Activated CD4-positive, alpha-beta memory T cell treated with anti-CD3 and anti-CD28 coated beads for 36 hours (primary cell): Measurements from ENCODE around the gene PLEKHH2. TPM values are rescaled to one million over a fixed set of nuclear protein-coding genes. Genes with fewer than 3 reads are reported as not detected.

Experiments
- CTCF ChIA-PET: fragments of 350-600 bp; sonication (Branson Sonifier 250); formaldehyde crosslinking; loops from one replicate; lab custom pipeline; 2021; ENCODE audit warnings: antibody characterized with exemption, inconsistent platforms; lab: Charles Lee
- POLR2A ChIA-PET: fragments of 350-600 bp; sonication (Branson Sonifier 250); formaldehyde crosslinking; loops from one replicate; lab custom pipeline; 2021; ENCODE audit warnings: antibody characterized with exemption; lab: Charles Lee
- DNase-seq: peaks from one replicate; pipeline ENCODE4 v3.0.0-alpha.2; 2020
- H3K27ac Mint-ChIP-seq: one replicate; pipeline ENCODE4 v1.8.0; 2021; ENCODE audit warnings: mixed read lengths
- H3K27me3 Mint-ChIP-seq: one replicate; pipeline ENCODE4 v1.8.0; 2021; ENCODE audit warnings: mixed read lengths
- H3K36me3 Mint-ChIP-seq: one replicate; pipeline ENCODE4 v1.8.0; 2021; ENCODE audit warnings: mixed read lengths
- H3K4me1 Mint-ChIP-seq: one replicate; pipeline ENCODE4 v1.8.0; 2021; ENCODE audit warnings: low read depth, mixed read lengths
- H3K4me3 Mint-ChIP-seq: one replicate; pipeline ENCODE4 v1.8.0; 2021; ENCODE audit warnings: mild to moderate bottlenecking, mixed read lengths
- H3K9me3 Mint-ChIP-seq: one replicate; pipeline ENCODE4 v1.8.0; 2021; ENCODE audit warnings: mixed read lengths
- intact Hi-C: fragments of 100-400 bp; cut with micrococcal nuclease; formaldehyde crosslinking; loops from one replicate; pipeline ENCODE4 v1.15.1; 2023
- total RNA-seq, 2 experiments: library from RNA; stranded (reverse); gene quantifications; one replicate each; pipeline ENCODE4 v1.2.3, GENCODE V29; 2021

PLEKHH2 gene
- total RNA-seq, 2 experiments from 2014 or later, result 0.73 to 0.81 TPM

DNA sequence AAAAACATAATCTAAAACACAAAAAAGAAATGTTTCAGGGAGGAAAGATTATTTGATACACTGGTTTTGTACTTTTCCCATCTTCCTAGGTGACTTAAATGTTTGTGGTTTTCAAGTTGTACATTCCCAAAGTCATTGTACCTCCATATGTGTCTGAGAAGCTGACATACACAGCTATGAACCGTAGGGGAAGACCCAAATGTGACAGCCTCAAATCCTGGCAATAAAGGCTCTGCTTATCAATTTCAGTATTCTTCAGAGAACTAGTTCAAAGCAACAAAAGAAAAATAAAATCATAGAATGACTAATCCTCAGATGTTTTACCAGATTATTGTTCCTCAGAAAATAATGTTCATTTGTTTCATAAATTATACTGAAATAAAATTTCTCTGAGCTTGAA is 139.3 kb downstream of the PLEKHH2 start:
- POLR2A ChIA-PET, result no interaction called here
- peak; percentile 27 for DNase-seq
- Mint-ChIP-seq H3K27ac (no peak overlapping the region), H3K4me1 (peaks cover 25% of the 10 kb centered on the region), H3K9me3 (no peaks in the 10 kb centered on the region), H3K27me3 (no peaks in the 10 kb centered on the region), H3K36me3 (peaks cover 3% of the 10 kb centered on the region), H3K4me3 (no peak overlapping the region)
- intact Hi-C loops, result loop anchor here (1.0 to 10.0 kb wide), 4 partner anchors 12 to 1058 kb away; partner anchors contain the start of gene PLEKHH2
- CTCF ChIA-PET, result interaction anchor here (1.5 kb wide), 1 partner anchor 102 kb away, joined by 4 read pairs; no protein-coding TSS in a partner anchor

DNA sequence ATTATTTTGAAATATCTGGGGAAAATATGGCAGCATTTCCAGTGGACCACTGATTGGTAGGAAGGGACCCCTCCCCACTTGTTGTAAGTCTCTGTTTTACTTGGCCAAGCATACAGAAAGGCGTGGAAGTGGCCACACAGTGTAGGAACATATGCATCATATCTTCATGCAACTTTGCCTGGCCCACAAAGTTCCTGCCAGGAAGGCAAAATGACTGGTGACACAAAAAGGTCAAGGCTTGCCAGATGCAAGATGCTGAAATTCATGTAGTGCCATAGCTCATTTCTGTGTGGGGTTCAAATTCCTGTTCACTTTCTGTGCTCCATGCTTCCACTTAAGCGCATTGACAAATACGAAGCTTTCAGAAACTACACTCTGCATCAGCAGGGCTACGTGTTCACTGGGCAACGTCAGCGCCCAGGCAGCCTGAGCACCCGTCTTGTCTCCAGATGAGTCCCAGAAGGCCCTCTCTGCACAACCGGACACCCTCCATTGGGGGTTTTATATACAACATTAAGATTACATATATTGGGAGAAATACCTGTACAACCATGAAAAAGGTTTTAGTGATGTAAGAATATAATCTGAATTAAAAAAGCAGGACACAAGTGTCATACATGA is 140.4 kb downstream of the PLEKHH2 start:
- Mint-ChIP-seq H3K4me1 (peaks cover 25% of the 10 kb centered on the region), H3K36me3 (peaks cover 3% of the 10 kb centered on the region), H3K27me3 (no peaks in the 10 kb centered on the region), H3K4me3 (no peak overlapping the region), H3K27ac (no peak overlapping the region), H3K9me3 (no peaks in the 10 kb centered on the region)
- peak; percentile 44 for DNase-seq
- CTCF ChIA-PET, result interaction anchor here (1.5 kb wide), 1 partner anchor 100 kb away, joined by 4 read pairs; no protein-coding TSS in a partner anchor
- POLR2A ChIA-PET, result no interaction called here
- intact Hi-C loops, result loop anchor here (10.0 kb wide), 2 partner anchors 143 to 1057 kb away; partner anchors contain the start of gene PLEKHH2

DNA sequence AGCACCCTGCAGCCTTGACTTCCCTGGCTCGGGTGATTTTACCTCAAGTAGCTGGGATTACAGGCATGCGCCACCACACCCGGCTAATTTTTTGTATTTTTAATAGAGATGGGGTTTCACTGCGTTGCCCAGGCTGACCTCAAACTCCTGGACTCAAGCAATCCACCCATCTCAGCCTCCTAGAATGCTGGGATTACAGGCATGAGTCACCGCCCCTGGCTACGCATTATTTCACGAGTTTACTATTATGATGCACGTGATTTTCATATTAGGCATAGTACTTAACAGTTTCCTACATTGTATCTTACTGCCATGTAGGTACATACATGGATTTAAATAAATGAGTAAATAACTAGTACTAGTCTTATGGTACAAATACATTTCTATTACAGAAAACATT is 141.2 kb downstream of the PLEKHH2 start:
- H3K27me3 Mint-ChIP-seq, result no peaks in the 10 kb centered on the region
- DNase-seq, result no peak
- H3K9me3 Mint-ChIP-seq, result no peaks in the 10 kb centered on the region
- H3K4me3 Mint-ChIP-seq, result no peak overlapping the region
- intact Hi-C loops, result loop anchor here (10.0 kb wide), 2 partner anchors 143 to 1057 kb away; partner anchors contain the start of gene PLEKHH2
- H3K36me3 Mint-ChIP-seq, result peaks cover 3% of the 10 kb centered on the region
- peaks cover 25% of the 10 kb centered on the region for H3K4me1 Mint-ChIP-seq
- POLR2A ChIA-PET, result no interaction called here
- no peak overlapping the region for H3K27ac Mint-ChIP-seq
- CTCF ChIA-PET, result no interaction called here

GRCh38 chr2:43787895-43788294 is 150.8 kb downstream of the PLEKHH2 start:
- CTCF ChIA-PET, result no interaction called here
- H3K4me3 Mint-ChIP-seq, result no peak overlapping the region
- intact Hi-C loops, result loop anchor here (1.0 kb wide), 2 partner anchors 12 to 26 kb away; no protein-coding TSS in a partner anchor

DNA sequence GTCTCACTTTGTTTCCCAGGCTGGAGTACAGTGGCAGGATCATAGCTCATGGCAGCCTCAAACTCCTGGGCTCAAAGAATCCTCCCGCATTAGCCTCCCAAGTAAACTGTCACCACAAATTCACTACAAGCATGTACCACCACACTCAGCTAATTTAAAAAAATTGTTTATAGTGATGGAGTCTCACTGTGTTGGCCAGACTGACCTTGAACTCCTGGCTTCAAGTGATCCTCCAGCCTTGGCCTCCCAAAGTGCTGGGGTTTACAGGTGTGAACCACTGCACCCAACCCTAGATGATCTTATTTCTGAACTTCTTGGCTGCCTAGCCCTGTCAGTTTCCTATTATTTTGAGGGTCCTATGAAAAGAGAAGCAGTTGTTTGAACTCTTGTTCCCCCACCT is 151.6 kb downstream of the PLEKHH2 start:
- ChIA-PET CTCF (interaction anchor here (1.1 kb wide), 1 partner anchor 89 kb away, joined by 3 read pairs; no protein-coding TSS in a partner anchor), POLR2A (no interaction called here)
- Mint-ChIP-seq H3K4me3 (no peak overlapping the region), H3K27ac (peak overlapping the region; percentile 38), H3K27me3 (no peaks in the 10 kb centered on the region), H3K4me1 (peaks cover 26% of the 10 kb centered on the region), H3K36me3 (peaks cover 5% of the 10 kb centered on the region), H3K9me3 (no peaks in the 10 kb centered on the region)
- intact Hi-C loops, result loop anchor here (1.0 kb wide), 2 partner anchors 12 to 26 kb away; no protein-coding TSS in a partner anchor
- DNase-seq, result no peak

More at GRCh38 chr2:43787895-43788294, 150.8 kb downstream of the PLEKHH2 start:
- Mint-ChIP-seq H3K27me3 (no peaks in the 10 kb centered on the region), H3K36me3 (peaks cover 4% of the 10 kb centered on the region), H3K9me3 (no peaks in the 10 kb centered on the region), H3K4me1 (peaks cover 26% of the 10 kb centered on the region), H3K27ac (no peak overlapping the region)
- DNase-seq, result no peak
- POLR2A ChIA-PET, result no interaction called here

DNA sequence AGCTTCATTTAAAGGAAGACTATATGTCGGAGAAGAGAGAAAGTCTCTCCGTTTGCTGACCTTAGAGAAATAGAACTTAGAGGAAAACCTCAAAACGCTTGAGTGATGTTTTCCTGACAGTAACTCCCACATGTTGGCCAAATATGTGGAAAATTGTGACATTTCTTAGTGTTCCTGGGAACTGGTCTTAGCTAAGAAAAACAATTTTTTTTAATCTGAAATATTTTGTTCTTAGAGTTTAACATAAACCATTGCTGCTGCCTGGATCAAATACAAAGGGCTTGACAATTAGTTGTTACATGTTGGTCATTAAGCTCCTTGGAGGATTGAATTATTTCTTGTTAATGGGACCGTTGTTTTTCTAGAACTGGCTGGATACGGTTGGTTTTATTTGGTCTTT is 153.1 kb downstream of the PLEKHH2 start:
- CTCF ChIA-PET, result interaction anchor here (0.9 kb wide), 1 partner anchor 179 kb away, joined by 3 read pairs; no protein-coding TSS in a partner anchor
- no peak for DNase-seq
- H3K4me1 Mint-ChIP-seq, result peaks cover 26% of the 10 kb centered on the region
- H3K4me3 Mint-ChIP-seq, result no peak overlapping the region
- H3K9me3 Mint-ChIP-seq, result no peaks in the 10 kb centered on the region
- H3K27ac Mint-ChIP-seq, result no peak overlapping the region
- intact Hi-C loops, result no loop called here
- peaks cover 6% of the 10 kb centered on the region for H3K36me3 Mint-ChIP-seq
- no peaks in the 10 kb centered on the region for H3K27me3 Mint-ChIP-seq
- POLR2A ChIA-PET, result interaction anchor here (0.6 kb wide), 1 partner anchor 18 kb away, joined by 3 read pairs; no protein-coding TSS in a partner anchor

DNA sequence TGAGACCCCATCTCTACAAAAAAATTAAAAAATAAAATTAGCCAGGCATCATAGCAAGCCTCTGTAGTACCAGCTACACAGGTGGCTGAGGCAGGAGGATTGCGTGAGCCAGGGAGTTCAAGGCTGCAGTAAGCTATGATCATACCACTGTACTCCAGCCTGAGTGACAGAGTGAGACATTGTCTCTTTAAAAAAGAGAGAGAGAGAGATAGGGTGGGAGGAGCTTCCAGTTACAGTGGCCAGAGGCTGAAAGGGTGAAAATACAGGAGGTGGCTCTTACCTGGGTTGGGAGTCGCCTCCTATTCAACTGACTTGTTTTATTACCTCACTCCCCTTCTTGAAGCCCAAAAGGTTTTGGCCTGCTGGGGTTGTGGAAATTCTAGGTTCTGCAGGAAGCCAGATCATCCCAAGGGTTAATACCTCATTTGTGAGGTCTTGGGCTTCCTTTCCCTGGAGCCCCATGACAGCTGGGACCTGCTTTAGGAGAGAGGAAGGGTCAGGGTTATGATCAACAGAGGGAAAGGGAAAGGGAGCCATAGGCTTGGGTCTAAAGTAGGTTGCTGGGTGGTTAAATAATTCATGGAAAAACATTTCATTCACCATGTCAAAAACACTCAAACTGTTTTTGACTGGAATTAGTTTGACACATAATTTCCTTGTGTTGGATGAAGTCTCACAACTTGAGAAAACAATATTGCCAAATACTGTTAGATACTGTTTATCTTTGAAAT is 154.1 kb downstream of the PLEKHH2 start:
- intact Hi-C loops, result no loop called here

GRCh38 chr2:43792653-43793052 is 155.6 kb downstream of the PLEKHH2 start:
- Mint-ChIP-seq H3K27me3 (no peaks in the 10 kb centered on the region), H3K27ac (no peak overlapping the region), H3K9me3 (no peaks in the 10 kb centered on the region), H3K36me3 (peaks cover 6% of the 10 kb centered on the region), H3K4me1 (peaks cover 20% of the 10 kb centered on the region), H3K4me3 (no peak overlapping the region)
- CTCF ChIA-PET, result no interaction called here
- POLR2A ChIA-PET, result no interaction called here
- intact Hi-C loops, result no loop called here
- no peak for DNase-seq

More for the DNA sequence above, 154.1 kb downstream of the PLEKHH2 start:
- no peak for DNase-seq
- POLR2A ChIA-PET, result no interaction called here
- peaks cover 26% of the 10 kb centered on the region for H3K4me1 Mint-ChIP-seq
- CTCF ChIA-PET, result no interaction called here
- H3K4me3 Mint-ChIP-seq, result no peak overlapping the region
- no peak overlapping the region for H3K27ac Mint-ChIP-seq
- peaks cover 6% of the 10 kb centered on the region for H3K36me3 Mint-ChIP-seq
- H3K9me3 Mint-ChIP-seq, result no peaks in the 10 kb centered on the region
- H3K27me3 Mint-ChIP-seq, result no peaks in the 10 kb centered on the region

- CTCF ChIA-PET, result no interaction called here
- intact Hi-C loops, result no loop called here
- no peaks in the 10 kb centered on the region for H3K27me3 Mint-ChIP-seq
- DNase-seq, result no peak
- H3K4me3 Mint-ChIP-seq, result no peak overlapping the region
- H3K9me3 Mint-ChIP-seq, result no peaks in the 10 kb centered on the region
- no peaks in the 10 kb centered on the region for H3K4me1 Mint-ChIP-seq
- POLR2A ChIA-PET, result no interaction called here
- H3K27ac Mint-ChIP-seq, result no peak overlapping the region
- H3K36me3 Mint-ChIP-seq, result peaks cover 1% of the 10 kb centered on the region
Observed at GRCh38 chr2:43794956-43795355, 157.9 kb downstream of the PLEKHH2 start.

- peaks cover 3% of the 10 kb centered on the region for H3K36me3 Mint-ChIP-seq
- CTCF ChIA-PET, result no interaction called here
- intact Hi-C loops, result no loop called here
- no peaks in the 10 kb centered on the region for H3K4me1 Mint-ChIP-seq
- no peak overlapping the region for H3K4me3 Mint-ChIP-seq
- no peak overlapping the region for H3K27ac Mint-ChIP-seq
- H3K9me3 Mint-ChIP-seq, result no peaks in the 10 kb centered on the region
- POLR2A ChIA-PET, result no interaction called here
- DNase-seq, result no peak
- H3K27me3 Mint-ChIP-seq, result no peaks in the 10 kb centered on the region
Observed at GRCh38 chr2:43796206-43796605, 159.1 kb downstream of the PLEKHH2 start.

- Mint-ChIP-seq H3K27me3 (no peaks in the 10 kb centered on the region), H3K27ac (no peak overlapping the region), H3K9me3 (no peaks in the 10 kb centered on the region), H3K4me3 (no peak overlapping the region), H3K36me3 (peaks cover 3% of the 10 kb centered on the region), H3K4me1 (no peaks in the 10 kb centered on the region)
- ChIA-PET POLR2A (no interaction called here), CTCF (interaction anchor here (1.4 kb wide), 1 partner anchor 34 kb away, joined by 4 read pairs; no protein-coding TSS in a partner anchor)
- no peak for DNase-seq
- intact Hi-C loops, result no loop called here
Observed at GRCh38 chr2:43798300-43798699, 161.2 kb downstream of the PLEKHH2 start.

- no peak overlapping the region for H3K27ac Mint-ChIP-seq
Observed at GRCh38 chr2:43800894-43801293, 163.8 kb downstream of the PLEKHH2 start.

More at GRCh38 chr2:43800894-43801293, 163.8 kb downstream of the PLEKHH2 start:
- POLR2A ChIA-PET, result no interaction called here
- no peaks in the 10 kb centered on the region for H3K4me1 Mint-ChIP-seq
- H3K36me3 Mint-ChIP-seq, result peaks cover 7% of the 10 kb centered on the region
- CTCF ChIA-PET, result interaction anchor here (0.9 to 1.2 kb wide), 2 partner anchors 77 to 192 kb away, joined by 3 to 4 read pairs; no protein-coding TSS in a partner anchor
- DNase-seq, result no peak
- no peak overlapping the region for H3K4me3 Mint-ChIP-seq
- intact Hi-C loops, result no loop called here
- no peaks in the 10 kb centered on the region for H3K9me3 Mint-ChIP-seq
- H3K27me3 Mint-ChIP-seq, result no peaks in the 10 kb centered on the region
